H1 (cell line): Measurements from ENCODE around the gene SLC25A24. TPM values are rescaled to one million over a fixed set of nuclear protein-coding genes. Genes with fewer than 3 reads are reported as not detected.

Experiments
- CTCF ChIA-PET: fragments of 300-600 bp; sonication (Branson Sonifier 250); formaldehyde crosslinking; loops from one replicate; lab custom pipeline; 2021; ENCODE audit not compliant: partially characterized antibody; lab: Charles Lee
- POLR2A ChIA-PET: fragments of 300-600 bp; sonication (Branson Sonifier 250); formaldehyde crosslinking; loops from one replicate; lab custom pipeline; 2021; ENCODE audit warnings: inconsistent platforms; ENCODE audit not compliant: partially characterized antibody; lab: Charles Lee
- DNase-seq, 2 experiments: peaks; one replicate each; pipeline versions ENCODE4 v3.0.0 to v3.0.0-alpha.2; 2010 to 2022; ENCODE audit warnings: low spot score in 2 of 2, low read depth in 1 of 2, mixed read lengths in 1 of 2
- FAIRE-seq: peaks from 2 replicates; lab custom pipeline; 2011; peaks lifted over from hg19 to GRCh38; lab: Jason Lieb, UNC
- H2AFZ ChIP-seq: 2 replicates; pipeline ENCODE4 v1.8.1; 2012; ENCODE audit warnings: low read length, inconsistent platforms
- H2AK5ac ChIP-seq: 2 replicates; pipeline ENCODE4 v1.6.1; 2013; ENCODE audit warnings: low read depth, low read length
- H2BK120ac ChIP-seq: replicated peaks from 2 replicates; pipeline ENCODE3; 2013; ENCODE audit warnings: low read depth, low read length, inconsistent platforms
- H2BK12ac ChIP-seq: 2 replicates; pipeline ENCODE4 v1.6.1; 2013; ENCODE audit warnings: low read depth, low read length
- H2BK15ac ChIP-seq: 2 replicates; pipeline ENCODE4 v1.6.1; 2013; ENCODE audit warnings: low read length
- H2BK20ac ChIP-seq: 2 replicates; pipeline ENCODE4 v1.6.1; 2013; ENCODE audit warnings: low read length
- H2BK5ac ChIP-seq: 2 replicates; pipeline ENCODE4 v1.6.1; 2013; ENCODE audit warnings: low read depth, low read length
- H3K14ac ChIP-seq: 2 replicates; pipeline ENCODE4 v1.6.1; 2013; ENCODE audit warnings: inconsistent platforms; ENCODE audit not compliant: insufficient read length
- H3K18ac ChIP-seq: 2 replicates; pipeline ENCODE4 v1.6.1; 2013; ENCODE audit warnings: low read length; ENCODE audit errors: extremely low read depth
- H3K23ac ChIP-seq: 2 replicates; pipeline ENCODE4 v1.6.1; 2013; ENCODE audit warnings: inconsistent platforms; ENCODE audit not compliant: insufficient read length
- H3K23me2 ChIP-seq: 2 replicates; pipeline ENCODE4 v1.6.1; 2013; ENCODE audit warnings: low read depth, low read length
- H3K27ac ChIP-seq: 2 replicates; pipeline ENCODE4 v1.6.1; 2011; ENCODE audit warnings: low read depth, low read length, inconsistent platforms
- H3K27me3 ChIP-seq, 4 experiments: replicated peaks in 1 of 4; 1 replicate in 1 of 4; 2 replicates in 3 of 4; pipeline versions ENCODE4 v1.6.1 to v1.8.1; 2011 to 2013; ENCODE audit warnings: low read length in 3 of 4, mild to moderate bottlenecking in 3 of 4, inconsistent platforms in 2 of 4, mixed read lengths in 2 of 4, moderate library complexity in 1 of 4; ENCODE audit not compliant: control insufficient read depth in 3 of 4, insufficient read depth in 3 of 4; ENCODE audit errors: extremely low read depth in 1 of 4
- H3K36me3 ChIP-seq, 4 experiments: 2 replicates each; pipeline versions ENCODE4 v1.6.1 to v1.8.1; 2011 to 2013; ENCODE audit warnings: mild to moderate bottlenecking in 4 of 4, low read length in 3 of 4, moderate library complexity in 2 of 4, control low read depth in 1 of 4, inconsistent platforms in 1 of 4; ENCODE audit not compliant: insufficient read depth in 4 of 4, control insufficient read depth in 2 of 4
- H3K4ac ChIP-seq: replicated peaks from 2 replicates; pipeline ENCODE3; 2013; ENCODE audit warnings: low read length, low read depth, mixed read lengths, inconsistent platforms; ENCODE audit not compliant: insufficient read length
- H3K4me1 ChIP-seq, 4 experiments: replicated peaks in 1 of 4; 1 replicate in 1 of 4; 2 replicates in 3 of 4; pipeline versions ENCODE4 v1.6.1 to v1.8.1; 2011 to 2013; ENCODE audit warnings: low read length in 3 of 4, inconsistent platforms in 2 of 4, mixed read lengths in 1 of 4; ENCODE audit not compliant: insufficient read depth in 4 of 4, control insufficient read depth in 3 of 4
- H3K4me2 ChIP-seq, 2 experiments: 2 replicates each; pipeline versions ENCODE4 v1.6.1 to v1.8.1; 2011 to 2013; ENCODE audit warnings: low read depth in 2 of 2, low read length in 2 of 2, control low read depth in 1 of 2, inconsistent platforms in 1 of 2, mild to moderate bottlenecking in 1 of 2; ENCODE audit not compliant: insufficient read depth in 1 of 2
- H3K4me3 ChIP-seq, 4 experiments: fragments of 200-600, 300-600 bp in 1 of 4; sonication (generic), shearing (Covaris generic), sonication (Bioruptor Twin) in 1 of 4; 2 replicates each; pipeline versions ENCODE4 v1.5.1 to v1.8.1; 2011 to 2016; ENCODE audit warnings: low read length in 4 of 4, low read depth in 3 of 4, control low read depth in 2 of 4, inconsistent platforms in 2 of 4, mild to moderate bottlenecking in 2 of 4, mixed read lengths in 1 of 4, moderate library complexity in 1 of 4; ENCODE audit not compliant: insufficient read depth in 2 of 4; ENCODE audit errors: extremely low read depth in 1 of 4
- H3K56ac ChIP-seq: replicated peaks from 2 replicates; pipeline ENCODE3; 2013; ENCODE audit warnings: low read depth, mild to moderate bottlenecking, mixed read lengths, low read length, inconsistent platforms; ENCODE audit not compliant: insufficient read length
- H3K79me1 ChIP-seq: 2 replicates; pipeline ENCODE4 v1.6.1; 2013; ENCODE audit warnings: low read depth, low read length, control low read depth
- H3K79me2 ChIP-seq, 2 experiments: 2 replicates each; pipeline versions ENCODE4 v1.6.1 to v1.8.1; 2012 to 2013; ENCODE audit warnings: low read length in 2 of 2, mild to moderate bottlenecking in 2 of 2, inconsistent platforms in 1 of 2; ENCODE audit not compliant: insufficient read depth in 2 of 2, control insufficient read depth in 1 of 2
- H3K9ac ChIP-seq, 4 experiments: replicated peaks in 1 of 4; 1 replicate in 1 of 4; 2 replicates in 3 of 4; pipeline versions ENCODE4 v1.6.1 to v1.8.1; 2011 to 2013; ENCODE audit warnings: low read depth in 3 of 4, low read length in 3 of 4, control low read depth in 2 of 4, mild to moderate bottlenecking in 2 of 4, moderate library complexity in 2 of 4, inconsistent platforms in 1 of 4; ENCODE audit errors: extremely low read depth in 1 of 4
- H3K9me3 ChIP-seq, 2 experiments: 2 replicates each; pipeline versions ENCODE4 v1.6.1 to v1.8.1; 2012 to 2013; ENCODE audit warnings: mild to moderate bottlenecking in 2 of 2, moderate library complexity in 2 of 2, control low read depth in 1 of 2, inconsistent platforms in 1 of 2, low read depth in 1 of 2, low read length in 1 of 2, mixed read lengths in 1 of 2; ENCODE audit not compliant: insufficient read depth in 2 of 2
- H4K20me1 ChIP-seq, 2 experiments: replicated peaks in 1 of 2; 2 replicates each; pipeline versions ENCODE3 to v1.8.1; 2011 to 2013; ENCODE audit warnings: inconsistent platforms in 2 of 2, low read length in 2 of 2, mild to moderate bottlenecking in 1 of 2; ENCODE audit not compliant: insufficient read depth in 2 of 2, control insufficient read depth in 1 of 2
- H4K5ac ChIP-seq: 2 replicates; pipeline ENCODE4 v1.6.1; 2013; ENCODE audit warnings: low read length, low read depth, mixed read lengths, inconsistent platforms; ENCODE audit not compliant: insufficient read length
- H4K8ac ChIP-seq: 2 replicates; pipeline ENCODE4 v1.8.0; 2013; ENCODE audit warnings: mild to moderate bottlenecking, moderate library complexity, low read length, inconsistent platforms; ENCODE audit not compliant: insufficient read depth; ENCODE audit errors: extremely low read depth
- H4K91ac ChIP-seq: replicated peaks from 2 replicates; pipeline ENCODE3; 2013; ENCODE audit warnings: low read length, mixed read lengths, inconsistent platforms; ENCODE audit not compliant: insufficient read length
- CTBP2 ChIP-seq: IDR thresholded peaks from 2 replicates; pipeline ENCODE4 v1.7.0; 2011; ENCODE audit warnings: borderline replicate concordance, mild to moderate bottlenecking, moderate library complexity, mixed read lengths, low read length; ENCODE audit not compliant: insufficient read depth, insufficient read length
- KDM1A ChIP-seq: fragments of 200-600, 300-600 bp; sonication (generic); IDR thresholded peaks from 2 replicates; pipeline ENCODE4 v1.7.1; 2016; ENCODE audit warnings: mild to moderate bottlenecking, low read length, borderline replicate concordance
- SIX5 ChIP-seq: IDR thresholded peaks from 2 replicates; pipeline ENCODE4 v1.6.1; 2011; ENCODE audit warnings: mild to moderate bottlenecking, low read depth, low read length
- WGBS, 2 experiments: shearing (Covaris generic) in 1 of 2; methylation state at CpG; one replicate each; pipeline versions ENCODE4 v1.1.6 to v1.1.7; 2013 to 2015; ENCODE audit warnings: low lambda C conversion rate in 2 of 2, mixed read lengths in 2 of 2, inconsistent platforms in 1 of 2, low coverage in 1 of 2, missing lambda C conversion rate in 1 of 2; ENCODE audit not compliant: insufficient replicate concordance in 2 of 2, insufficient coverage in 1 of 2, insufficient read length in 1 of 2; ENCODE audit errors: extremely low coverage in 1 of 2, missing lambda C conversion rate in 1 of 2; 5-methylcytosine and 5-hydroxymethylcytosine counted together
- polyA plus RNA-seq, 7 experiments: library from polyadenylated mRNA; depleted of rRNA in 3 of 7; stranded (reverse) in 5 of 7; unstranded in 2 of 7; fragments of >200 nt in 5 of 7; fragments of 200-250 nt in 2 of 7; gene quantifications; 1 replicate in 5 of 7; 2 replicates in 1 of 7; 4 replicates in 1 of 7; pipeline versions ENCODE4 v1.2.1 to v1.2.3, GENCODE V29; 2011 to 2013; ENCODE audit warnings: missing spikeins in 2 of 7, mixed read lengths in 2 of 7
- total RNA-seq: library from RNA; stranded (reverse); fragmentation: NEBNext Ultra II Directional; extraction: Animal tissue kit (Norgen Biotek cat#: 25700); gene quantifications from 2 replicates; pipeline ENCODE4 v1.2.1, GENCODE V29; 2021

Gene SLC25A24
- total and polyA plus RNA-seq, 2 of the 8 experiments (the other 6 are each of a cell fraction or from before 2014, with no cell fraction given) = 13.6 to 40.6 TPM

GRCh38 chr1:108140177-108140576 lies 60.0 kb downstream of the SLC25A24 start:
- Histone ChIP-seq H3K27me3 (no peaks in the 10 kb centered on the region), H3K18ac (no peak overlapping the region), H3K4ac (no peak overlapping the region), H3K4me2 (no peak overlapping the region), H4K5ac (no peak overlapping the region), H4K91ac (no peak overlapping the region), H2AFZ (no peak overlapping the region), H3K4me1 (no peaks in the 10 kb centered on the region), H2BK12ac (no peak overlapping the region), H3K27ac (no peak overlapping the region), H2BK5ac (no peak overlapping the region), H3K79me2 (no peaks in the 10 kb centered on the region), H3K14ac (no peak overlapping the region), H4K20me1 (peaks cover 0 to 1% of the 10 kb centered on the region in 2 experiments), H2BK120ac (no peak overlapping the region), H3K79me1 (no peaks in the 10 kb centered on the region), H3K23ac (no peak overlapping the region), H3K23me2 (no peaks in the 10 kb centered on the region), H2AK5ac (no peak overlapping the region), H2BK20ac (no peak overlapping the region), H3K36me3 (peaks cover 0 to 25% (median 7%) of the 10 kb centered on the region in 4 experiments; a peak in 4 of 8 replicates), H3K9me3 (no peaks in the 10 kb centered on the region), H4K8ac (no peak overlapping the region), H3K9ac (no peak overlapping the region), H3K56ac (no peak overlapping the region), H2BK15ac (no peak overlapping the region), H3K4me3 (no peak overlapping the region)
- 100% methylated on average over 1 of the region's 1 CpG; no CpG with 5 or more reads in 1 of the 2 experiments for WGBS, 2 experiments
- no peak for FAIRE-seq
- ChIA-PET POLR2A (no interaction called here), CTCF (no interaction called here)
- no peak for DNase-seq
- TF ChIP-seq KDM1A (no peak), SIX5 (no peak), CTBP2 (no peak)
